ENCODE measurements around the gene ABR. TPM values are rescaled to one million over a fixed set of nuclear protein-coding genes. Genes with fewer than 3 reads are reported as not detected.
A peak's percentile ranks its signal among the peaks of the same experiment; 100 is the strongest.

ABR gene
- polyA plus RNA-seq, 1 donor from 2014 or later = 34.5 TPM

DNA sequence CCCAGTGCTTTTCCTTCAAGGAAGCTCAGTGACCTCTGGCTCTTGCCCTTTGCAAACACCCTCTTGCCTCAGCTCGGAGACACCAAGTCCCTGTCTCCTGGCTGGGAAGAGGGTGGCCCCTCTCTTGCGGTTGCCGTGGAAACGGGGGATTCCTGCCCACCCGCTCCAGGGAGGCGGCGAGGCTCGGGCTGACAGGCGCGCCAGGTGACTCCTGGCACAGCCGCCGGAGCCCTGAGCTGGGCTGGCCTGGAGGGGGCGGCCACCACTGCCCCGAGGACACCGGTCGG is 71.4 kb downstream of the ABR start:
- Histone ChIP-seq H3K9me3 (ENCODE audit: low read length) (no peaks in the 10 kb centered on the region), H3K4me3 (ENCODE audit: low read length) (peak overlapping the region; percentile 79), H3K9ac (ENCODE audit: low read length) (peak overlapping the region; percentile 90), H3K36me3 (ENCODE audit: insufficient read depth, low read length) (no peaks in the 10 kb centered on the region), H4K20me1 (ENCODE audit: insufficient read depth) (no peaks in the 10 kb centered on the region), H3K27ac (ENCODE audit: low read length) (peak overlapping the region; percentile 84), H3K4me2 (ENCODE audit: low read length) (peak overlapping the region; percentile 54), H3K9me2 (ENCODE audit: insufficient read depth, low read length) (no peaks in the 10 kb centered on the region), H3F3A (ENCODE audit: insufficient read depth, low read length, poor library complexity, severe bottlenecking) (no peaks in the 10 kb centered on the region), H2AFZ (ENCODE audit: low read depth, low read length) (no peak overlapping the region), H3K27me3 (ENCODE audit: insufficient read depth, low read depth, low read length) (no peaks in the 10 kb centered on the region), H3K79me2 (replicated peaks; ENCODE audit: insufficient read depth, low read length) (peaks cover 10% of the 10 kb centered on the region)
- peak; percentile 52 for TF ChIP-seq MXI1 (conservative IDR thresholded peaks at IDR 0.05; ENCODE audit: poor library complexity, severe bottlenecking)
- TF ChIP-seq EP300 (conservative IDR thresholded peaks at IDR 0.05; ENCODE audit: poor library complexity, severe bottlenecking) = peak; percentile 38
- TF ChIP-seq POLR2AphosphoS5 (IDR thresholded peaks at IDR 0.05) = peak; percentile 70
- TF ChIP-seq, protein P1, sequence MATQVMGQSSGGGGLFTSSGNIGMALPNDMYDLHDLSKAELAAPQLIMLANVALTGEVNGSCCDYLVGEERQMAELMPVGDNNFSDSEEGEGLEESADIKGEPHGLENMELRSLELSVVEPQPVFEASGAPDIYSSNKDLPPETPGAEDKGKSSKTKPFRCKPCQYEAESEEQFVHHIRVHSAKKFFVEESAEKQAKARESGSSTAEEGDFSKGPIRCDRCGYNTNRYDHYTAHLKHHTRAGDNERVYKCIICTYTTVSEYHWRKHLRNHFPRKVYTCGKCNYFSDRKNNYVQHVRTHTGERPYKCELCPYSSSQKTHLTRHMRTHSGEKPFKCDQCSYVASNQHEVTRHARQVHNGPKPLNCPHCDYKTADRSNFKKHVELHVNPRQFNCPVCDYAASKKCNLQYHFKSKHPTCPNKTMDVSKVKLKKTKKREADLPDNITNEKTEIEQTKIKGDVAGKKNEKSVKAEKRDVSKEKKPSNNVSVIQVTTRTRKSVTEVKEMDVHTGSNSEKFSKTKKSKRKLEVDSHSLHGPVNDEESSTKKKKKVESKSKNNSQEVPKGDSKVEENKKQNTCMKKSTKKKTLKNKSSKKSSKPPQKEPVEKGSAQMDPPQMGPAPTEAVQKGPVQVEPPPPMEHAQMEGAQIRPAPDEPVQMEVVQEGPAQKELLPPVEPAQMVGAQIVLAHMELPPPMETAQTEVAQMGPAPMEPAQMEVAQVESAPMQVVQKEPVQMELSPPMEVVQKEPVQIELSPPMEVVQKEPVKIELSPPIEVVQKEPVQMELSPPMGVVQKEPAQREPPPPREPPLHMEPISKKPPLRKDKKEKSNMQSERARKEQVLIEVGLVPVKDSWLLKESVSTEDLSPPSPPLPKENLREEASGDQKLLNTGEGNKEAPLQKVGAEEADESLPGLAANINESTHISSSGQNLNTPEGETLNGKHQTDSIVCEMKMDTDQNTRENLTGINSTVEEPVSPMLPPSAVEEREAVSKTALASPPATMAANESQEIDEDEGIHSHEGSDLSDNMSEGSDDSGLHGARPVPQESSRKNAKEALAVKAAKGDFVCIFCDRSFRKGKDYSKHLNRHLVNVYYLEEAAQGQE (IDR thresholded peaks at IDR 0.05; ENCODE audit: borderline replicate concordance) = no peak
- peak; percentile 48 for TF ChIP-seq RAD21 (conservative IDR thresholded peaks at IDR 0.05)
- TF ChIP-seq EZH2 (IDR thresholded peaks at IDR 0.05; ENCODE audit: borderline replicate concordance, insufficient read depth, low read length, poor library complexity, severe bottlenecking) = no peak
- TF ChIP-seq, protein P2, sequence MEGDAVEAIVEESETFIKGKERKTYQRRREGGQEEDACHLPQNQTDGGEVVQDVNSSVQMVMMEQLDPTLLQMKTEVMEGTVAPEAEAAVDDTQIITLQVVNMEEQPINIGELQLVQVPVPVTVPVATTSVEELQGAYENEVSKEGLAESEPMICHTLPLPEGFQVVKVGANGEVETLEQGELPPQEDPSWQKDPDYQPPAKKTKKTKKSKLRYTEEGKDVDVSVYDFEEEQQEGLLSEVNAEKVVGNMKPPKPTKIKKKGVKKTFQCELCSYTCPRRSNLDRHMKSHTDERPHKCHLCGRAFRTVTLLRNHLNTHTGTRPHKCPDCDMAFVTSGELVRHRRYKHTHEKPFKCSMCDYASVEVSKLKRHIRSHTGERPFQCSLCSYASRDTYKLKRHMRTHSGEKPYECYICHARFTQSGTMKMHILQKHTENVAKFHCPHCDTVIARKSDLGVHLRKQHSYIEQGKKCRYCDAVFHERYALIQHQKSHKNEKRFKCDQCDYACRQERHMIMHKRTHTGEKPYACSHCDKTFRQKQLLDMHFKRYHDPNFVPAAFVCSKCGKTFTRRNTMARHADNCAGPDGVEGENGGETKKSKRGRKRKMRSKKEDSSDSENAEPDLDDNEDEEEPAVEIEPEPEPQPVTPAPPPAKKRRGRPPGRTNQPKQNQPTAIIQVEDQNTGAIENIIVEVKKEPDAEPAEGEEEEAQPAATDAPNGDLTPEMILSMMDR (IDR thresholded peaks at IDR 0.05; ENCODE audit: poor library complexity, severe bottlenecking) = peak; percentile 39

DNA sequence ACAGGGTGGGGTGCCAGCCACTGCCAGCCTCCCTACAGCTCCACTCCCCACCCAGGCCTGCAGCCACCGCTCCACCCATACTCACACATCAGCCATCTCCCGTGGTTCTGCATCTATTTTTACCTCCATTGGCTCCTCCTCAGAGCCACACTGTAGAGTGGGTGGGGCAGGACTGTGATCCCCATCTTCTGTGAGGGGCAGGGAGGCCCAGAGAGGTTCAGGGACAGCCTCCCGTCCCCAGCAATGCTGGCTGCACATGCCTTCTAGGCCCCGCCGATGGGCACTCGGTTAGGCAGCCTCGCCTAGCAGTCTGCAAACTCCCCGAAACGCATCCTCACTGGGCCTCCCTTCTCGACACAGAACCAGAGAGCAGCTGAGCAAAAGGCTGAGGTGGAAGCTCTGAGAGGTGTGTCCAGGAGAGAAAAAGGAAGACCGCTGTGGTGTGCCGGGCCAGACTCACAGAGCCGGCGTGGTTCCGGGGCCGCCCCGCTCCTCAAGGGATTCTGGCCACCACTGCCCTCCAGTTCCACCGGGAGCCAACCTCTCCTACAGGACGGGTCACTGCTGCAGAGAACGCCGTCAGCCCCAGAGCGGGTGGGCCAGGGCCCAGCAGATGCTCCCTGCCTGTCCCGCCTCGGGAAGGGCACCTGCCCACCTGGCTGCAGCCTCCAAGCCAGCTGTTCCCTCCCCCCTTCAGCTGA is 71.9 kb downstream of the ABR start:
- TF ChIP-seq, protein P2 (IDR thresholded peaks at IDR 0.05; ENCODE audit: poor library complexity, severe bottlenecking) = no peak
- no peak for TF ChIP-seq EZH2 (IDR thresholded peaks at IDR 0.05; ENCODE audit: borderline replicate concordance, insufficient read depth, low read length, poor library complexity, severe bottlenecking)
- no peak for TF ChIP-seq EP300 (conservative IDR thresholded peaks at IDR 0.05; ENCODE audit: poor library complexity, severe bottlenecking)
- no peak for TF ChIP-seq RAD21 (conservative IDR thresholded peaks at IDR 0.05)
- TF ChIP-seq SMC3 (conservative IDR thresholded peaks at IDR 0.05; ENCODE audit: poor library complexity) = no peak
- TF ChIP-seq, protein P1 (IDR thresholded peaks at IDR 0.05; ENCODE audit: borderline replicate concordance) = no peak
- no peak for TF ChIP-seq MXI1 (conservative IDR thresholded peaks at IDR 0.05; ENCODE audit: poor library complexity, severe bottlenecking)
- no peak for TF ChIP-seq POLR2AphosphoS5 (IDR thresholded peaks at IDR 0.05)
- no peak for TF ChIP-seq TAF1 (IDR thresholded peaks at IDR 0.05; ENCODE audit: low read depth)
- H3K4me3 ChIP-seq (ENCODE audit: low read length) = peak overlapping the region; percentile 79
- no peaks in the 10 kb centered on the region for H3K27me3 ChIP-seq (ENCODE audit: insufficient read depth, low read depth, low read length)
- H4K20me1 ChIP-seq (ENCODE audit: insufficient read depth) = no peaks in the 10 kb centered on the region
- H3K4me2 ChIP-seq (ENCODE audit: low read length) = peak overlapping the region; percentile 54
- peaks cover 10% of the 10 kb centered on the region for H3K79me2 ChIP-seq (replicated peaks; ENCODE audit: insufficient read depth, low read length)
- no peaks in the 10 kb centered on the region for H3K9me2 ChIP-seq (ENCODE audit: insufficient read depth, low read length)
- no peaks in the 10 kb centered on the region for H3K36me3 ChIP-seq (ENCODE audit: insufficient read depth, low read length)
- peak overlapping the region; percentile 84 for H3K27ac ChIP-seq (ENCODE audit: low read length)
- H2AFZ ChIP-seq (ENCODE audit: low read depth, low read length) = no peak overlapping the region
- no peaks in the 10 kb centered on the region for H3F3A ChIP-seq (ENCODE audit: insufficient read depth, low read length, poor library complexity, severe bottlenecking)
- peak overlapping the region; percentile 90 for H3K9ac ChIP-seq (ENCODE audit: low read length)
- no peaks in the 10 kb centered on the region for H3K9me3 ChIP-seq (ENCODE audit: low read length)
